GM12801 (cell line): Measurements from ENCODE around the gene TWNK.

Experiments used
- CTCF ChIP-seq: IDR thresholded peaks from one replicate; pipeline ENCODE4 v1.5.1; 2011; ENCODE audit warnings: control low read depth; ENCODE audit not compliant: insufficient read length; ENCODE audit errors: extremely low read depth

TWNK gene

GRCh38 chr10:100969187-100970075 is 17.9 kb upstream of the TWNK start, which contains the start of gene SEMA4G:
Gene SEMA4G, plus strand, starts transcription at chr10:100969504. Its CDS starts 3,409 bp downstream, at chr10:100972913.
- no peak for TF ChIP-seq CTCF

- TF ChIP-seq CTCF, result no peak
Measured at GRCh38 chr10:100970076-100970913, 17.0 kb upstream of the TWNK start.

GRCh38 chr10:100970914-100971811 is 16.2 kb upstream of the TWNK start:
- TF ChIP-seq CTCF, result no peak

- TF ChIP-seq CTCF, result no peak
Measured at GRCh38 chr10:100972115-100972903, 15.0 kb upstream of the TWNK start.

GRCh38 chr10:100972904-100973535 is 14.3 kb upstream of the TWNK start:
- TF ChIP-seq CTCF, result no peak

- no peak for TF ChIP-seq CTCF
Measured at GRCh38 chr10:100976906-100977305, 10.4 kb upstream of the TWNK start.
